HG03558 (cell line): ENCODE measurements around the gene SYNPO.

ENCODE experiments used
- ATAC-seq: cut with Tn5 transposase; IDR thresholded peaks from one replicate; pipeline ENCODE4 v1.9.1; 2021; ENCODE audit warnings: moderate number of reproducible peaks; ENCODE audit not compliant: unreplicated experiment; ENCODE audit errors: extremely low read depth

Gene SYNPO

GRCh38 chr5:150639751-150640150 lies 709 bp upstream of the SYNPO start:
- no peak for ATAC-seq

- ATAC-seq, result no peak
These were observed 628 bp downstream of the SYNPO start for GRCh38 chr5:150641006-150641570.

- ATAC-seq, result no peak
These were observed 1.5 kb downstream of the SYNPO start for GRCh38 chr5:150641824-150642566.

- ATAC-seq, result no peak
These were observed 2.1 kb downstream of the SYNPO start for GRCh38 chr5:150642567-150642927.

GRCh38 chr5:150642991-150643710 lies 2.7 kb downstream of the SYNPO start:
- ATAC-seq, result no peak

GRCh38 chr5:150644058-150644457 lies 3.6 kb downstream of the SYNPO start:
- ATAC-seq, result no peak

GRCh38 chr5:150644514-150644913 lies 4.1 kb downstream of the SYNPO start:
- no peak for ATAC-seq

GRCh38 chr5:150645070-150645700 lies 4.7 kb downstream of the SYNPO start:
- no peak for ATAC-seq

GRCh38 chr5:150647275-150648251 lies 7.1 kb downstream of the SYNPO start:
- ATAC-seq, result no peak

GRCh38 chr5:150648294-150649107 lies 8.0 kb downstream of the SYNPO start:
- no peak for ATAC-seq

- no peak for ATAC-seq
These were observed 8.9 kb downstream of the SYNPO start for GRCh38 chr5:150649108-150650020.

- ATAC-seq, result no peak
These were observed 9.9 kb downstream of the SYNPO start for GRCh38 chr5:150650021-150651006.

GRCh38 chr5:150651382-150651781 lies 10.9 kb downstream of the SYNPO start:
- no peak for ATAC-seq

- no peak for ATAC-seq
These were observed 11.6 kb downstream of the SYNPO start for GRCh38 chr5:150651924-150652671.

GRCh38 chr5:150653145-150653761 lies 12.8 kb downstream of the SYNPO start:
- no peak for ATAC-seq
